ENCODE measurements around the gene SLC45A3. TPM values are rescaled to one million over a fixed set of nuclear protein-coding genes. Genes with fewer than 3 reads are reported as not detected.

The SLC45A3 gene
- total RNA-seq, 1 experiment from 2014 or later = 3.0 TPM

- H3K4me1 ChIP-seq (ENCODE audit: control insufficient read depth, insufficient read depth, low read length) = peaks cover 18% of the 10 kb centered on the region
- ATAC-seq (no peak), DNase-seq (ENCODE audit: low read depth, low spot score) (no peak)
- no TSS peak for BruUV-seq (replicated peaks)
- CTCF ChIA-PET = no interaction called here
- no peak overlapping the region for H3K4me3 ChIP-seq (ENCODE audit: low read depth in 2 of 2, low read length in 2 of 2)
- H3K36me3 ChIP-seq (ENCODE audit: control insufficient read depth, insufficient read depth, low read length) = no peaks in the 10 kb centered on the region
- H3K27me3 ChIP-seq (ENCODE audit: control insufficient read depth, insufficient read depth, low read length) = no peaks in the 10 kb centered on the region
- TF ChIP-seq POLR2AphosphoS5 (IDR thresholded peaks at IDR 0.05; ENCODE audit: low read depth, low read length) = no peak
- TF ChIP-seq, protein P1, sequence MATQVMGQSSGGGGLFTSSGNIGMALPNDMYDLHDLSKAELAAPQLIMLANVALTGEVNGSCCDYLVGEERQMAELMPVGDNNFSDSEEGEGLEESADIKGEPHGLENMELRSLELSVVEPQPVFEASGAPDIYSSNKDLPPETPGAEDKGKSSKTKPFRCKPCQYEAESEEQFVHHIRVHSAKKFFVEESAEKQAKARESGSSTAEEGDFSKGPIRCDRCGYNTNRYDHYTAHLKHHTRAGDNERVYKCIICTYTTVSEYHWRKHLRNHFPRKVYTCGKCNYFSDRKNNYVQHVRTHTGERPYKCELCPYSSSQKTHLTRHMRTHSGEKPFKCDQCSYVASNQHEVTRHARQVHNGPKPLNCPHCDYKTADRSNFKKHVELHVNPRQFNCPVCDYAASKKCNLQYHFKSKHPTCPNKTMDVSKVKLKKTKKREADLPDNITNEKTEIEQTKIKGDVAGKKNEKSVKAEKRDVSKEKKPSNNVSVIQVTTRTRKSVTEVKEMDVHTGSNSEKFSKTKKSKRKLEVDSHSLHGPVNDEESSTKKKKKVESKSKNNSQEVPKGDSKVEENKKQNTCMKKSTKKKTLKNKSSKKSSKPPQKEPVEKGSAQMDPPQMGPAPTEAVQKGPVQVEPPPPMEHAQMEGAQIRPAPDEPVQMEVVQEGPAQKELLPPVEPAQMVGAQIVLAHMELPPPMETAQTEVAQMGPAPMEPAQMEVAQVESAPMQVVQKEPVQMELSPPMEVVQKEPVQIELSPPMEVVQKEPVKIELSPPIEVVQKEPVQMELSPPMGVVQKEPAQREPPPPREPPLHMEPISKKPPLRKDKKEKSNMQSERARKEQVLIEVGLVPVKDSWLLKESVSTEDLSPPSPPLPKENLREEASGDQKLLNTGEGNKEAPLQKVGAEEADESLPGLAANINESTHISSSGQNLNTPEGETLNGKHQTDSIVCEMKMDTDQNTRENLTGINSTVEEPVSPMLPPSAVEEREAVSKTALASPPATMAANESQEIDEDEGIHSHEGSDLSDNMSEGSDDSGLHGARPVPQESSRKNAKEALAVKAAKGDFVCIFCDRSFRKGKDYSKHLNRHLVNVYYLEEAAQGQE (IDR thresholded peaks at IDR 0.05; ENCODE audit: insufficient read depth in 1 of 2, low read depth in 2 of 2, low read length in 1 of 2) = no peak
- TF ChIP-seq CTCF (IDR thresholded peaks at IDR 0.05) = no peak
- no peak for TF ChIP-seq TCF7L2 (IDR thresholded peaks at IDR 0.05; ENCODE audit: low read depth, low read length)
- no peak for TF ChIP-seq SIN3A (IDR thresholded peaks at IDR 0.05; ENCODE audit: borderline replicate concordance, insufficient read depth, low read depth, low read length)
- intact Hi-C loops (cut with micrococcal nuclease; ENCODE audit: unreplicated experiment) = no loop called here
- H3K9me3 ChIP-seq (ENCODE audit: control insufficient read depth, insufficient read depth, low read depth, low read length) = no peaks in the 10 kb centered on the region
- H3K27ac ChIP-seq (ENCODE audit: low read length) = no peak overlapping the region; the same call in 1 of the 2 replicates
- in situ Hi-C loops (cut with HindIII; ENCODE audit: low pct_unique_long_range_greater_than_20kb, low sequenced_read_pairs) = no loop called here
- POLR2A ChIA-PET = no interaction called here
Observed at GRCh38 chr1:205663286-205663936, 16.9 kb downstream of the SLC45A3 start.

GRCh38 chr1:205662791-205663190 lies 17.5 kb downstream of the SLC45A3 start:
- in situ Hi-C loops (cut with HindIII; ENCODE audit: low pct_unique_long_range_greater_than_20kb, low sequenced_read_pairs) = no loop called here
- CTCF ChIA-PET = no interaction called here
- intact Hi-C loops (cut with micrococcal nuclease; ENCODE audit: unreplicated experiment) = no loop called here

More at GRCh38 chr1:205662791-205663190, 17.5 kb downstream of the SLC45A3 start:
- Histone ChIP-seq H3K27ac (ENCODE audit: low read length) (no peak overlapping the region), H3K27me3 (ENCODE audit: control insufficient read depth, insufficient read depth, low read length) (no peaks in the 10 kb centered on the region), H3K36me3 (ENCODE audit: control insufficient read depth, insufficient read depth, low read length) (no peaks in the 10 kb centered on the region), H3K4me1 (ENCODE audit: control insufficient read depth, insufficient read depth, low read length) (peaks cover 18% of the 10 kb centered on the region), H3K4me3 (ENCODE audit: low read depth in 2 of 2, low read length in 2 of 2) (no peak overlapping the region), H3K9me3 (ENCODE audit: control insufficient read depth, insufficient read depth, low read depth, low read length) (no peaks in the 10 kb centered on the region)
- ATAC-seq (no peak), DNase-seq (ENCODE audit: low read depth, low spot score) (no peak)
- TF ChIP-seq TCF7L2 (IDR thresholded peaks at IDR 0.05; ENCODE audit: low read depth, low read length) (no peak), CTCF (IDR thresholded peaks at IDR 0.05) (no peak), SIN3A (IDR thresholded peaks at IDR 0.05; ENCODE audit: borderline replicate concordance, insufficient read depth, low read depth, low read length) (no peak), POLR2AphosphoS5 (IDR thresholded peaks at IDR 0.05; ENCODE audit: low read depth, low read length) (no peak)
- TF ChIP-seq, protein P1 (IDR thresholded peaks at IDR 0.05; ENCODE audit: insufficient read depth in 1 of 2, low read depth in 2 of 2, low read length in 1 of 2) = no peak
- BruUV-seq (replicated peaks) = no TSS peak
- POLR2A ChIA-PET = no interaction called here

Measured in Panc1 (cell line).